ENCODE measurements around the gene NUDT3.
"Not testable (repeated sequence)": the region's sequence is repeated elsewhere in the genome, so short reads cannot be mapped to it uniquely, and the experiment has no call there.

NUDT3 gene

DNA sequence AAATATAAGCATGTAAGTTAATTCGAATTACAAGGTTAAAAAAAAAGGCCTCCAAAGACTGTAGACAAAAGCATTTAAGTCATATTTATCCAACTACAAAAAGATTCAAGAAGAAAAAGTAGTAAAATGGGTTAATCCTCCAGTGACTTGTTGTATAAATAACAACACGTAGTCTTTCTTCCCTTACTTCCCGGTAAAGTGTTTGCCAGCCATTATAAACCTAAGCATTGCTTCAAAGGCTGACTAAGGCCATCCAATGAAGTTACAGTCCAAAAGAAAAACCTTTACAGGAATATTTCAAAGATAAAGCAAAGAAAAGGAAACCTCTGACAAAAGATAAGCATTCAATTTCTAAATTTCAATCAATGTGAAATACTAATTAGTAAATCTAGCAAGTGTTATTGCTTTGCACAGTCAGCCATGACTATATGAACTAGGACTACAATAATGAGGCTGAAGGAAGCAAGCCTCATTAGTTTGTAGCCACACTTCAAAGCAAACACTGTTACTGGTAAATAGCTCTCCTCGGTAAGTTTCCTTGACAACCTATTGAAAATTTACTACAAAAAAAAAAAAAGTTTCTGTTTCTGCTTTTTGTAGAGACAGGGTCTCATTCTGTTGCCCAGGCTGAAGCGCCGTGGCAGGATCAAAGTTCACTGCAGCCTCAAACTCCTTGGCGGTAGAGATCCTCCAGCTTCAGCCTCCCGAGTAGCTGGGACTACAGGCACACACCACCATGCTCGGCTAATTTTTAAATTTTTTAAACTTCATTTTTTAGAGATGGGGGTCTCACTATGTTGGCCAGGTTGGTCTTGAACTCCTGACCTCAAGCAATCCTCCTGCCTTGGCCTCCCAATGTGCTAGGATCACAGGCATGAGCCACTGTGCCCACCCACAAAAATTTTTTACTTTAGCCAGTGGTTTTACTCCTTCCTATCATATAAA is 46.0 kb downstream of the NUDT3 start:
- DNase-seq (ENCODE audit: extremely low read depth in 1 of 2, low read depth in 1 of 2): no peak

- no peak for DNase-seq (ENCODE audit: extremely low read depth in 1 of 2, low read depth in 1 of 2)
Observed at GRCh38 chr6:34343806-34344205, 48.7 kb downstream of the NUDT3 start.

- DNase-seq (ENCODE audit: extremely low read depth in 1 of 2, low read depth in 1 of 2): no peak
Observed at GRCh38 chr6:34342247-34342646, 50.2 kb downstream of the NUDT3 start.

GRCh38 chr6:34341481-34341971 is 50.9 kb downstream of the NUDT3 start:
- no peak for DNase-seq (ENCODE audit: extremely low read depth in 1 of 2, low read depth in 1 of 2)

DNA sequence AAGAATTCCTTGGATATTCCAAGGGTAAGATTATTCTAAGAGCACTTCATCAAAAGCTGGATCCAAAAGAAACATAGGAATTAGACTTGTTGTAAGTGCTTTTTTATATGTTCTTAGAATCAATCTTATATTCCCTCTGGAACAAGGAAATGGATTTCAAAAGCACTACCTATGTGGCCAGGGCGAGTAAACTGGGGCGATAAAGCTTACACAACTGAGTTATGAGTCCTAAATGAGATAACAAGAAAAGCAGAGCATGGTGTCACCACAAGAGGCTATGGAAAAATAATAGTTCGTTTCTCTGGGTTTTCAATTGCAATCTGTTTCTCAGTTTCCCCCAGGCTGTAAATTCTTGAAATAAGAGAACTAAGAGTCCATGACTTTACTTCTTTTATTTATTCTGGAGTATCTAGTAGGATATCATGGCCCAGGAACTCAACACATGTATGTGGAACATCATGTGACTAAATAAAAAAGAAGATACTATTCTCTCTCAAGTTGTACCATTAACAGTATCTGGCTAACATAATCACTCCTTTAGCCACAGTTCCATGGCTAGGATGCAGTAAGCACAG is 51.5 kb downstream of the NUDT3 start:
- DNase-seq (ENCODE audit: extremely low read depth in 1 of 2, low read depth in 1 of 2): no peak

- no peak for DNase-seq (ENCODE audit: extremely low read depth in 1 of 2, low read depth in 1 of 2)
Observed at GRCh38 chr6:34340394-34340793, 52.1 kb downstream of the NUDT3 start.

GRCh38 chr6:34339971-34340370 is 52.5 kb downstream of the NUDT3 start:
- DNase-seq (ENCODE audit: extremely low read depth in 1 of 2, low read depth in 1 of 2): no peak

DNA sequence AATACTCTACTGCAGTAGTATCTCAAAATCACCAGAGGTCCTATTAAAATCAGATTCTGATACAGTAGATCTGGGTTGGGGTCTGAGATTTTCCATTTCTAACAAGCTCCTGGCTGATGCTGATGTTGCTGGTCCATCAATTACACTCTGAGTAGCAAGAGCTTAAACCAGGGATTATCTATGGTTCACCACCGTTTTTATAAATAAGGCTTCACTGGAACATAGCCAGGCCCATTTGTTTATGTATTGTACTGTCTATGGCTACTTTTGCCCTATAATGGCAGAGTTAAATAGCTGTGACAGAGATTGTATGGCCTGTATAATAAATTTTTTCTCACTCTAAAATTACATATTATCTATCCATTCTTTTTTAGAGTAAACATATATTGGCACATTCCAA is 53.0 kb downstream of the NUDT3 start:
- no peak for DNase-seq (ENCODE audit: extremely low read depth in 1 of 2, low read depth in 1 of 2)

GRCh38 chr6:34338811-34339210 is 53.7 kb downstream of the NUDT3 start:
- no peak for DNase-seq (ENCODE audit: extremely low read depth in 1 of 2, low read depth in 1 of 2)

DNA sequence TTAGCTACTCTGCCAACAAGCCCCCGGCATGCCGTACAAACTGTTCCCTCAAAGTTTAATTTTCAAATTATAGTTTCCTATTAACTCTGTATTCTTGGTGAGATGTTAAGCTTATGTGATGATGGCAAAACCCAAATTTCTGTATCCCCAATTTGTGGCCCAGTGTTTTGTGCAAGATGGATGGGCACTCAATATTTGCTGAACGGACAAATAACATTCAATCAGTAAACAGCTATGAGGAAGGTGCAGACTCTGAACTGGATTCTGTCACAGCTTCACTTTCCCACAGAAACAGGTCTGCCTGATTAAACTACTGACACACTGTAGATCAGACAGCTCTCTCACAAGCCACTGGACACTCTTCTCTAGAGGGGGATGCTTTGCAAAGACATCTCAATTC is 54.1 kb downstream of the NUDT3 start:
- DNase-seq (ENCODE audit: extremely low read depth in 1 of 2, low read depth in 1 of 2): no peak

- DNase-seq (ENCODE audit: extremely low read depth in 1 of 2, low read depth in 1 of 2): no peak
Observed at GRCh38 chr6:34334796-34335416, 57.6 kb downstream of the NUDT3 start.

- DNase-seq (ENCODE audit: extremely low read depth in 1 of 2, low read depth in 1 of 2): no peak
Observed at GRCh38 chr6:34333858-34334257, 58.6 kb downstream of the NUDT3 start.

GRCh38 chr6:34332251-34333198 is 59.9 kb downstream of the NUDT3 start:
- no peak for DNase-seq (ENCODE audit: extremely low read depth in 1 of 2, low read depth in 1 of 2)

- no peak for DNase-seq (ENCODE audit: extremely low read depth in 1 of 2, low read depth in 1 of 2)
Observed at GRCh38 chr6:34331371-34332050, 61.0 kb downstream of the NUDT3 start.

- DNase-seq (ENCODE audit: extremely low read depth in 1 of 2, low read depth in 1 of 2): not testable (repeated sequence)
Observed at GRCh38 chr6:34329814-34330213, 62.7 kb downstream of the NUDT3 start.

DNA sequence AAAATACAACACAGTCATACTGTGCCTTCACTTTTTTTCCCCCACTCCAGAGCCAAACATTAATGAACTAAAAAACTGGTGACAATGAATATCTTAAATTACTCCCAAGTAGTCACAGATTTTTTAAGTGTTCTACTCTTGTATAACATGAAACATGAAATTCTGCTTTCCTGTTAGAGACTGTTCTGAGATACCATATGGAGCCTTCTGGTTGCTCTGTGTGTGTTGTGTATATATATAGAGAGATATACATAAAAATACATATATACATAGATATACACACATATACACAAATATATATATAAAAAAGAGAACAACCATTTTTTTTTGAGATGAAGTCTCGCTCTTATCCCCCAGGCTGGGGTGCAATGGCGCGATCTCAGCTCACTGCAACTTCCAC is 63.5 kb downstream of the NUDT3 start:
- DNase-seq (ENCODE audit: extremely low read depth in 1 of 2, low read depth in 1 of 2): no peak

- DNase-seq (ENCODE audit: extremely low read depth in 1 of 2, low read depth in 1 of 2): not testable (repeated sequence)
Observed at GRCh38 chr6:34327313-34328205, 64.9 kb downstream of the NUDT3 start.

DNA sequence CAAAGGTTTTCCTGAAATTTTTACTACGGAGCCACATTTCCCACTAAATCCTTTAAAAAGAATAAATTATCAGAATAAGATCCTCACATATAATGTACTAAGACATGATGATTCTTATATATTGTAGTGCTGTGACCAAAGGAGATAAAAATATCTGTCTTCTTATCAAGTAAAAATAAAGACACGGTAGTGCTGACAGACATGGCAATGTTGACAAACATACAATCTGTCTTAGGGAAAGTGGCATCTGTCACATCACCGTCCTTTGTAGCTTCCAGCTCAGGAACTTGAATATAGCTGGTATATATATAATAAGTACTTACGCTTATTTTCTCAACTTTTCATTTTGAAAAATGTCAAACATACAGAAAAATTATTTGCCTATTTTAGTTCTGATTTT is 66.8 kb downstream of the NUDT3 start:
- DNase-seq (ENCODE audit: extremely low read depth in 1 of 2, low read depth in 1 of 2): no peak
